ENCODE measurements around the gene EGFL6. TPM values are rescaled to one million over a fixed set of nuclear protein-coding genes. Genes with fewer than 3 reads are reported as not detected.

EGFL6 gene
- total RNA-seq, 1 experiment from 2014 or later = not detected

Small RNAs within 50 kb of the gene (microRNA-seq; reads per million reads assigned to microRNA genes)
- not detected for gene MIR6086 (ENCODE audit: unreplicated experiment)

Other genes starting within 250 kb of the EGFL6 start
- not detected for gene ATXN3L, start 249.5 kb upstream of the EGFL6 start, total RNA-seq (2021; ENCODE audit: unreplicated experiment)
- 0.92 TPM for gene TCEANC, start 83.5 kb downstream of the EGFL6 start, total RNA-seq (2021; ENCODE audit: unreplicated experiment)
- gene RAB9A, start 119.5 kb downstream of the EGFL6 start, total RNA-seq (2021; ENCODE audit: unreplicated experiment) = 15.3 TPM
- gene TRAPPC2, start 165.0 kb downstream of the EGFL6 start, total RNA-seq (2021; ENCODE audit: unreplicated experiment) = 11.4 TPM
- 22.8 TPM for gene OFD1, start 165.1 kb downstream of the EGFL6 start, total RNA-seq (2021; ENCODE audit: unreplicated experiment)
- not detected for gene GPM6B, start 247.5 kb downstream of the EGFL6 start, total RNA-seq (2021; ENCODE audit: unreplicated experiment)